ENCODE results near the gene DLEU7. TPM values are rescaled to one million over a fixed set of nuclear protein-coding genes. Genes with fewer than 3 reads are reported as not detected.

The DLEU7 gene
- total and polyA plus RNA-seq, 10 of the 15 experiments (the other 5 are each of a cell fraction or from before 2014, with no cell fraction given) = not detected

GRCh38 chr13:50788551-50789210 lies 54.8 kb downstream of the DLEU7 start:
- CTCF ChIA-PET = interaction anchor here (1.5 kb wide), 1 partner anchor 123 kb away, joined by 3 read pairs; no protein-coding TSS in a partner anchor
- DNase-seq (ENCODE audit: low read depth, low spot score) (no peak), ATAC-seq (no peak), FAIRE-seq (no peak)
- intact Hi-C loops (cut with micrococcal nuclease; ENCODE audit: unreplicated experiment) = no loop called here
- H2AFZ ChIP-seq (ENCODE audit: control insufficient read depth, low read depth, low read length) = no peak overlapping the region
- no peaks in the 10 kb centered on the region for H3K79me2 ChIP-seq (ENCODE audit: control insufficient read depth, insufficient read depth, low read length)
- no TSS peak for BruUV-seq (replicated peaks)
- no peak overlapping the region for H3K4me2 ChIP-seq (ENCODE audit: control insufficient read depth, insufficient read depth)
- SMC1A ChIA-PET (ENCODE audit: uncharacterized antibody, unreplicated experiment) = no interaction called here
- no peaks in the 10 kb centered on the region for H3K9me3 ChIP-seq (replicated peaks; ENCODE audit: control insufficient read depth, insufficient read depth, low read length)
- in situ Hi-C loops (cut with MboI) = no loop called here
- H3K27me3 ChIP-seq (replicated peaks in 1 of 2; ENCODE audit: control insufficient read depth in 2 of 2, insufficient read depth in 2 of 2, low read length in 1 of 2) = no peaks in the 10 kb centered on the region; a peak in 2 of 4 replicates
- H3K36me3 ChIP-seq (ENCODE audit: control insufficient read depth in 2 of 2, insufficient read depth in 2 of 2, low read length in 1 of 2) = no peaks in the 10 kb centered on the region
- RAD21 ChIA-PET (ENCODE audit: unreplicated experiment) = no interaction called here
- 63% methylated on average over 14 of the region's 14 CpGs for WGBS (ENCODE audit: insufficient coverage, insufficient replicate concordance, low lambda C conversion rate, missing lambda C conversion rate)
- POLR2A ChIA-PET = no interaction called here
- H3K4me1 ChIP-seq (ENCODE audit: control insufficient read depth, insufficient read depth, low read length) = no peaks in the 10 kb centered on the region
- no peak overlapping the region for H3K27ac ChIP-seq (ENCODE audit: control insufficient read depth, insufficient read depth)
- H3K4me3 ChIP-seq = no peak overlapping the region
- no peak overlapping the region for H3K9ac ChIP-seq (ENCODE audit: control insufficient read depth, insufficient read depth, low read length)
- no peaks in the 10 kb centered on the region for H4K20me1 ChIP-seq (ENCODE audit: control insufficient read depth, insufficient read depth)
- no peak for TF ChIP-seq ATF2 (IDR thresholded peaks at IDR 0.05; ENCODE audit: low read length)
- no peak for TF ChIP-seq KDM1A (IDR thresholded peaks at IDR 0.05; ENCODE audit: borderline replicate concordance)
- TF ChIP-seq NFXL1 (IDR thresholded peaks at IDR 0.05; ENCODE audit: borderline replicate concordance) = no peak
- TF ChIP-seq GABPA (IDR thresholded peaks at IDR 0.05; ENCODE audit: low read depth) = no peak
- TF ChIP-seq JUNB (IDR thresholded peaks at IDR 0.05) = no peak
- TF ChIP-seq REST (IDR thresholded peaks at IDR 0.05; ENCODE audit: low read depth, low read length) = no peak
- TF ChIP-seq EZH2 (IDR thresholded peaks at IDR 0.05; ENCODE audit: borderline replicate concordance, control insufficient read depth, low read depth, low read length) = no peak
- TF ChIP-seq RUNX3 (IDR thresholded peaks at IDR 0.05; ENCODE audit: low read length) = no peak
- TF ChIP-seq SIX5 (IDR thresholded peaks at IDR 0.05; ENCODE audit: low read depth, low read length, severe bottlenecking) = no peak
- TF ChIP-seq PAX5 (IDR thresholded peaks at IDR 0.05; ENCODE audit: borderline replicate concordance, low read depth, low read length) = no peak
- TF ChIP-seq RBBP5 (conservative IDR thresholded peaks at IDR 0.05) = no peak
- TF ChIP-seq CBX5 (IDR thresholded peaks at IDR 0.05; ENCODE audit: low read depth) = no peak
- TF ChIP-seq ZNF24 (IDR thresholded peaks at IDR 0.05) = no peak
- TF ChIP-seq PAX8 (IDR thresholded peaks at IDR 0.05) = no peak
- TF ChIP-seq MEF2B (IDR thresholded peaks at IDR 0.05; ENCODE audit: partially characterized antibody, poor library complexity, severe bottlenecking) = no peak

Data from GM12878 (cell line).